ENCODE results near the gene IGFALS.
A peak's percentile ranks its signal among the peaks of the same experiment; 100 is the strongest.

Gene IGFALS

GRCh38 chr16:1831186-1832075 is 37.9 kb upstream of the IGFALS start:
- Histone ChIP-seq H2AK5ac (ENCODE audit: low read length, severe bottlenecking) (no peak overlapping the region), H2AFZ (ENCODE audit: low read depth, low read length) (no peak overlapping the region), H3K4me1 (ENCODE audit: control insufficient read depth, insufficient read depth, low read depth, low read length) (peaks cover 9% of the 10 kb centered on the region), H3K9me3 (ENCODE audit: control insufficient read depth, low read length) (no peaks in the 10 kb centered on the region), H3K79me1 (replicated peaks; ENCODE audit: low read length, poor library complexity, severe bottlenecking) (peaks cover 13% of the 10 kb centered on the region), H3K27me3 (ENCODE audit: control insufficient read depth in 1 of 2, insufficient read depth in 1 of 2, low read length in 2 of 2) (no peaks in the 10 kb centered on the region), H3K18ac (ENCODE audit: low read depth in 1 of 2, low read length in 2 of 2) (no peak overlapping the region), H3K9ac (ENCODE audit: low read length) (no peak overlapping the region), H2BK15ac (ENCODE audit: low read depth, poor library complexity, severe bottlenecking) (no peak overlapping the region), H3K36me3 (ENCODE audit: control insufficient read depth in 1 of 2, insufficient read depth in 2 of 2, low read depth in 1 of 2, low read length in 2 of 2) (peaks cover 13 to 31% of the 10 kb centered on the region in 2 experiments), H3K4ac (ENCODE audit: low read depth in 1 of 2, low read length in 2 of 2) (no peak overlapping the region), H4K8ac (ENCODE audit: low read length) (no peak overlapping the region), H3K14ac (ENCODE audit: low read length in 2 of 2) (no peak overlapping the region), H4K91ac (ENCODE audit: low read length) (no peak overlapping the region), H2BK12ac (ENCODE audit: low read length in 2 of 2) (no peak overlapping the region), H3K23ac (ENCODE audit: low read length in 2 of 2) (no peak overlapping the region), H3K27ac (ENCODE audit: low read length, poor library complexity, severe bottlenecking) (no peak overlapping the region), H3K4me3 (ENCODE audit: insufficient read depth in 1 of 2, low read depth in 1 of 2, low read length in 2 of 2) (no peak overlapping the region), H2BK120ac (ENCODE audit: low read depth, low read length) (no peak overlapping the region), H3K4me2 (ENCODE audit: low read length, poor library complexity, severe bottlenecking) (no peak overlapping the region), H2BK5ac (ENCODE audit: low read depth, low read length, poor library complexity, severe bottlenecking) (no peak overlapping the region)
- no peak for DNase-seq
- WGBS, result 86% methylated on average over 18 of the region's 19 CpGs

GRCh38 chr16:1830213-1830612 is 36.7 kb upstream of the IGFALS start:
- Histone ChIP-seq H3K79me1 (replicated peaks; ENCODE audit: low read length, poor library complexity, severe bottlenecking) (peaks cover 18% of the 10 kb centered on the region), H2AFZ (ENCODE audit: low read depth, low read length) (no peak overlapping the region), H3K18ac (ENCODE audit: low read depth in 1 of 2, low read length in 2 of 2) (no peak overlapping the region), H3K14ac (ENCODE audit: low read length in 2 of 2) (no peak overlapping the region), H3K23ac (ENCODE audit: low read length in 2 of 2) (no peak overlapping the region), H4K8ac (ENCODE audit: low read length) (no peak overlapping the region), H2BK15ac (ENCODE audit: low read depth, poor library complexity, severe bottlenecking) (no peak overlapping the region), H2BK120ac (ENCODE audit: low read depth, low read length) (no peak overlapping the region), H3K36me3 (ENCODE audit: control insufficient read depth in 1 of 2, insufficient read depth in 2 of 2, low read depth in 1 of 2, low read length in 2 of 2) (peaks cover 13 to 31% of the 10 kb centered on the region in 2 experiments), H3K4me3 (ENCODE audit: insufficient read depth in 1 of 2, low read depth in 1 of 2, low read length in 2 of 2) (no peak overlapping the region), H2BK5ac (ENCODE audit: low read depth, low read length, poor library complexity, severe bottlenecking) (no peak overlapping the region), H3K4me2 (ENCODE audit: low read length, poor library complexity, severe bottlenecking) (no peak overlapping the region), H3K27me3 (ENCODE audit: control insufficient read depth in 1 of 2, insufficient read depth in 1 of 2, low read length in 2 of 2) (no peaks in the 10 kb centered on the region), H3K4ac (ENCODE audit: low read depth in 1 of 2, low read length in 2 of 2) (no peak overlapping the region), H3K9me3 (ENCODE audit: control insufficient read depth, low read length) (no peaks in the 10 kb centered on the region), H3K4me1 (ENCODE audit: control insufficient read depth, insufficient read depth, low read depth, low read length) (peaks cover 19% of the 10 kb centered on the region), H3K27ac (ENCODE audit: low read length, poor library complexity, severe bottlenecking) (no peak overlapping the region), H2BK12ac (ENCODE audit: low read length in 2 of 2) (no peak overlapping the region), H2AK5ac (ENCODE audit: low read length, severe bottlenecking) (no peak overlapping the region), H4K91ac (ENCODE audit: low read length) (no peak overlapping the region), H3K9ac (ENCODE audit: low read length) (no peak overlapping the region)
- WGBS, result 90% methylated on average over 3 of the region's 3 CpGs
- DNase-seq, result no peak

- no peak overlapping the region for H2AFZ ChIP-seq (ENCODE audit: low read depth, low read length)
- H3K27ac ChIP-seq (ENCODE audit: low read length, poor library complexity, severe bottlenecking), result no peak overlapping the region
- H3K4me1 ChIP-seq (ENCODE audit: control insufficient read depth, insufficient read depth, low read depth, low read length), result peaks cover 22% of the 10 kb centered on the region
- H3K23ac ChIP-seq (ENCODE audit: low read length in 2 of 2), result no peak overlapping the region
- peaks cover 21% of the 10 kb centered on the region for H3K79me1 ChIP-seq (replicated peaks; ENCODE audit: low read length, poor library complexity, severe bottlenecking)
- H3K9me3 ChIP-seq (ENCODE audit: control insufficient read depth, low read length), result no peaks in the 10 kb centered on the region
- no peak overlapping the region for H4K91ac ChIP-seq (ENCODE audit: low read length)
- no peak for DNase-seq
- no peak overlapping the region for H2BK12ac ChIP-seq (ENCODE audit: low read length in 2 of 2)
- no peak overlapping the region for H2BK5ac ChIP-seq (ENCODE audit: low read depth, low read length, poor library complexity, severe bottlenecking)
- H2BK15ac ChIP-seq (ENCODE audit: low read depth, poor library complexity, severe bottlenecking), result no peak overlapping the region
- H3K4ac ChIP-seq (ENCODE audit: low read depth in 1 of 2, low read length in 2 of 2), result no peak overlapping the region
- no peak overlapping the region for H2BK120ac ChIP-seq (ENCODE audit: low read depth, low read length)
- no peak overlapping the region for H4K8ac ChIP-seq (ENCODE audit: low read length)
- peaks cover 13 to 31% of the 10 kb centered on the region in 2 experiments for H3K36me3 ChIP-seq (ENCODE audit: control insufficient read depth in 1 of 2, insufficient read depth in 2 of 2, low read depth in 1 of 2, low read length in 2 of 2)
- peak overlapping the region; percentile 38 for H3K4me2 ChIP-seq (ENCODE audit: low read length, poor library complexity, severe bottlenecking)
- peak overlapping the region; percentile 88 for H3K9ac ChIP-seq (ENCODE audit: low read length)
- no peaks in the 10 kb centered on the region for H3K27me3 ChIP-seq (ENCODE audit: control insufficient read depth in 1 of 2, insufficient read depth in 1 of 2, low read length in 2 of 2)
- peak overlapping the region in 1 of 2 experiments; percentile 95 for H3K4me3 ChIP-seq (ENCODE audit: insufficient read depth in 1 of 2, low read depth in 1 of 2, low read length in 2 of 2)
- no peak overlapping the region for H3K14ac ChIP-seq (ENCODE audit: low read length in 2 of 2)
- H2AK5ac ChIP-seq (ENCODE audit: low read length, severe bottlenecking), result no peak overlapping the region
- no peak overlapping the region for H3K18ac ChIP-seq (ENCODE audit: low read depth in 1 of 2, low read length in 2 of 2)
- WGBS, result 90% methylated on average over 9 of the region's 11 CpGs
Observed at GRCh38 chr16:1828645-1829410, 35.3 kb upstream of the IGFALS start.

Data from mesenchymal stem cell (in vitro differentiated cells and primary cell).